MM.1S (cell line): ENCODE data around the gene DAB2IP.

ENCODE experiments used
- CTCF ChIP-seq: fragments of 300-600 bp; sonication (generic); IDR thresholded peaks from 2 replicates; pipeline ENCODE4 v1.5.1; 2016; ENCODE audit warnings: antibody characterized with exemption, low read length, mixed read lengths
- EZH2 ChIP-seq: fragments of 300-600 bp; sonication (generic); optimal IDR thresholded peaks from 2 replicates; pipeline ENCODE3; 2017; ENCODE audit warnings: low read depth, mild to moderate bottlenecking, antibody characterized with exemption, low read length, mixed read lengths

DNA sequence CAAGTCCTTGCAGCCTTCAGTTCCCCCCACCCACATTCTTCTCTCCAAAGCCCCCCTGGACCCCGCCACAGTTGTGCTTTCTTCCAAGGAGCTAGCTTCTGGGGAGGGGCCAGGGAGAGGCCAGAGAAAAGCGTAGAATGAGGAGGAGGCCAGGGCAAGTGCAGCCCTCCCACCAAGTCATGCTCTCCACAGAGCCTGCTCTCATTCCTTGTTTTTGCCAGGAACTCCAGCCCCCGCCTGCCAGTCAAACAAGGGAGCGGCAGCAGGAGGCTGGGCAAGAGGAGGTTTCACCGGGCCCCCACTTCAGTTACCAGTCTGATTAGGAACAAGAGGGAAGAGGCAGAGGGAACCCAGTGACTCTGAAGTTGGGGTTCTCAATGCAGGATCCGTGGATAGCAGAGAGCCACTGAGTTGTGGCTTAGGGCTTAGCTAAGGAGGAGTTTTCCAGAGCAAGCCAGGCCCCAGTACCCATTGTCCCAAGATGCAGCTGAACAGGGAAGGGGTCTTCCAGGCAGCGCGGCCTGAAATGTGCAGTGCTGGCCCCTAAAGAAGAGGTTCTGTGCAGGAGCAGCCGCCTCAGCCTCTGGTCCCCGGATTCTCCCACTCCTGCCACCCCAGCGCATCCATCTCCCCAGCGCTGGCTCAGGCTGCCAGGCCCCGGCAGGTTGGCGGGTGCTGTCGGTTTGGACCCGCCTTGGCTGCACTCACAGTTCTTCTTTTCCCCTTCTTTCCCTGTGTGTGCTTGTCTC lies 120.6 kb downstream of the DAB2IP start:
- no peak for TF ChIP-seq CTCF
- no peak for TF ChIP-seq EZH2
